GM19238 (cell line): ENCODE measurements around the gene NCKAP1.

Experiments
- DNase-seq: peaks from one replicate; pipeline ENCODE4 v3.0.0; 2011; ENCODE audit warnings: low spot score; ENCODE audit not compliant: insufficient read length

Gene NCKAP1

GRCh38 chr2:182950546-182950945 is 87.7 kb downstream of the NCKAP1 start:
- no peak for DNase-seq

GRCh38 chr2:182949572-182950189 is 88.6 kb downstream of the NCKAP1 start:
- no peak for DNase-seq

DNA sequence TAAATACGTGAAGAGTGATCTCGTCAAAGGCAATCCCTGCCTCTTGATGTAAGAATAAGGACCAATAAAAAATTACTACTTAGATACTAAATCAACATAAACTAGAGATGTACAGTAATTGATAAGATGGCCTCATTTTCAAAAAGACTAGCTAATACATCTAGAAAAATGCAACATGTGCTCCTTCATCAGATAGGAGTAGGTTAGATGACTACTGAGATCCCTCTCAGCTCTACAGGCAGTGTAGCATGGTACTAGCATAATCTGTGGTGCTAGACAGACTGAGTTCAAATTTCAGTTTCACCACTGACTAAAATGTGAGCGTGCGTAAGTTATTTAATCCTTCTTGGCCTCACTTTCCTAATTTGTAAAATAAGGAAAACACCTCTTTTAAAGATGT is 89.2 kb downstream of the NCKAP1 start:
- no peak for DNase-seq

DNA sequence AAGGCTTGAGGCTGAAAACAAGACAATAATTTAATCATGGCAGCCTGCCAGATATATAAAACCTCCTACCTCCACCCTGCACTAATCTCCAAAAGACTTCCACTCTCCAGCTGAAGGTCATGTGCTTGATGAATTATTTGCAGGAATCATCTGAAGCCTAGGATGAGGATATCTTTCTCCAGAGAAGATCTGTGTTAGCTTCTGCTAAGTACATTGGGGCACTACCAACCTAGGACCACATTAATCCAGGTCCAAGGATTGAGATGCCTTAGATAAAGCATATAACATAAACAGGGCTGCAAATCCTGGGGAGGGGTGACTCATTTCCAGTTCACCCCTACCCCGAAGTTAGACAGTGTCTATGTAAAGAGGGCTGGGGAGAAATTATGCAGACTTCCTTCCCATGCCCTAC is 91.3 kb downstream of the NCKAP1 start:
- DNase-seq = no peak

GRCh38 chr2:182943339-182943738 is 94.9 kb downstream of the NCKAP1 start:
- DNase-seq = no peak

DNA sequence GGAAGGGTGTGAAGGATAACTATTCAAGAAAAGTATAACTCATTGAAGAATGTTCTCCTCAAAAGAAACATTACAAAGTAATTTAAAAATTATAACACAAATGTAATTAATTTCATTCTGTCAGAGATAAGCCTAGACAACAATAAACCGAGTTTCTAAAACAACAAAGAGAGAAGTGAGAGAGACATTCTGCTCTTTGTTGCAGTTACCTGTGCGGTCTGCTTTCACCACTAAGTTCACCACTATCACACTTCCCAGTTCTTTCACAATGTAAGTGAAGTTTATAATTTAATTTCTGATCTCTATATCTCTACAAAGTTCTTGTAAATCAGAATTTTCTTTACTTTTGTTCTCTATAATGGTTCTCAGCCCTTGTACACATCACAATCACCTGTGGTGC is 95.5 kb downstream of the NCKAP1 start:
- DNase-seq = no peak

DNA sequence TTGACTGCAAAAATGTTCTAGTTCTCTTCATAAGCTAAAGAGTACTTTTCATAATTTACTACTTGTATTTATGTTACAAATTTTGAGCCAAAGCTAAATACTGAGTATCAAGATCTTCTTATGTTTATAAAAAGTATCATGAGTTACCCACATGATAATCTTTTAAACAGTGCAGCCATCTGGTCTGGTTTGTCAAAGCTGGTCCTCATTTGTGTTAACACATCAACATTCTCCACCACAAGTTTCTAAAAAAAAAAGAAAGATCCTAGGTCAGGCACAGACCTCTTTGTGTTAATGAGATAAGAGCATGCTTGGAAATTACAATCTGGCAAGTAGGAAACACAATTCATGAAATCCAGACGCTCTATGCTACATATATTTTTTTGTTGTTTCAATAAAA is 96.3 kb downstream of the NCKAP1 start:
- DNase-seq = no peak

GRCh38 chr2:182941121-182941722 is 97.0 kb downstream of the NCKAP1 start:
- no peak for DNase-seq

DNA sequence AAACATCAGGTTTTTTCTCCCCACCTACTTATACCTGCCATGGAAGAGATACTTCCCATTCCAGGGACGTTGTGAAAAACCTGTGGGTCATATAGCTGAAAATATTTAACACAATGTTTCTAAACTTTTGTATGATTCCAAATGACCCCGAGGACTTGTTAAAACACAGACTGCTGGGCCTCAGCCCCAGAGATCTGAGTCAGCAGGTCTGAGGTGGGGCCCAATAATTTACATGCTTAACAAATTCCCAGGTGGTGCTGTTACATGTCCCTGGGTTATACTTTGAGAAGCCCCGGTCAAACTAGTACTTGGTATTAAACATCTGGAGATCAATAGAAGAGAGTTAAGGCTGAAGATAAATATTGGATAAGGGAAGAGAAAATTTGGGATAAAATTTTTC is 100.4 kb downstream of the NCKAP1 start:
- no peak for DNase-seq

DNA sequence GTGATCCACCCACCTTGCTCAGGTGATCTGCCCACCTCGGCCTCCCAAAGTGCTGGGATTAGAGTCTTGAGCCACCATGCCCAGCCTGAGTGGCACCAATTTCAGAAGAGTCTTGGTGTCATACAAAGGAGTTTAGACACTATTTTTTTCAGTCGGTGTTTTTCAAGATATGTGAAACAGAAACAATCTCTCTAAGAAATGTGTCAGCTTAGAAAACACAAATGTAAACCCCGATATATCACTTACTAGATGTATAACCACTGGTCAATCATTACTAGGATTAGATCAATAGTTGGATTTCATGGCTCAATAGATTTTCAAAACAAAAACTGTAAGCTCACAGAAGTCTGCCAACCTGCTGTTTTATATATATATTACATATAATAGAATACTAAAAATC is 104.6 kb downstream of the NCKAP1 start:
- no peak for DNase-seq

DNA sequence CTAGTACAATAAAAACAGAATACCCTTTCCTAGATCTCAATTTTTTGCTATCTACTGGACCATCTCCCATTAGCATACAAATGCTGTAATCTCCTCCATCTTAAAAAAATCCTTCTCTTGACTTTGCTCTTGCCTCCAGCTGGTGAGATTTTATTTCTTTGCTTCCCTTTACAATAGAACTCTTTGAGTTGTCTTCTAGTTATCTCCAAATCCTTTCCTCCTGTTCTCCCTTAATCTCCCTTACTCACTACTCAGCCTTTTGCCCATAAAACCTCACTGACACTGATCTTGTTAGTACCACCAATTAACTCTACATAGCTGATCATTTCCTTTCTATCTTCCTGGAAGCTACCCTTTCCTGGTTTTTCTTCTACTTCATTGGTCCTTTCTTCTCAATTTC is 108.3 kb downstream of the NCKAP1 start:
- no peak for DNase-seq

DNA sequence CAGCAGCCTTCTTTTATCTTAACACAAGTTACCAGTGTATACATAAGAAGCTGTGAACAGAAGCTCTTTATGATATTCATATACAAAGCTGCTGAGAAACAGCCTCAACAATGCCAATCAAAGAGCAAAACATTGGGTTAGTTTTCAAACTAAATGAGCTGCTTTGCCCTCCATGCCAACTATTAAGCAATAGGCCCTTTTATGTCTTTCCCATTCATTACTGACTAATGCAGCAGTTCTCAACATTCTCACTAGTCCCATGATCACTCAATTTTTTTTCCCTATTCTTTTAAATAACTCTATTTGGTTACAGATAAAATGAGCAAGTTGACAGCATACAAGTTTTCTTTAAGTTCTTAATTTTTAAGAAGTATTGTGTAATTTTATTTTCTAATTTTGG is 114.0 kb downstream of the NCKAP1 start:
- DNase-seq = no peak

DNA sequence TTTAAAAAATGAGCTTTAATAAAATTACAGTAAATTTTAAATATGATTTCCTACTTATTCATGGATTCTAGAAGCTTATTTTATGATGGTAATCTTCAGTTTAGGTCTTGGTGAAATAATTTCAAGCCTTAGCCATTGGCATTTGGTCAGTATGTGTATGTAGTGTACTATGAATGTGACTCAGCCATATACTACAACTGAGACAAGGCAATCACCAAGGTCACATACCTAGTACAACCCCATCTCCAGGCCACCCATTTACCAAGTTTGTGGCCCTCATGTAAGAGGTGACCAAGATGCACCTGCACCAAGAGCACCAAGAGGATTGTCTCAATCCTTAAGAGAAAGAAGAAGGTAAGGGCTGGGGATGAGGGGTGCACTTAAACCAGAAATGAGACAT is 117.0 kb downstream of the NCKAP1 start:
- no peak for DNase-seq

- DNase-seq = no peak
Observed at GRCh38 chr2:182920631-182921056, 117.6 kb downstream of the NCKAP1 start.

- DNase-seq = no peak
Observed at GRCh38 chr2:182920089-182920488, 118.2 kb downstream of the NCKAP1 start.

DNA sequence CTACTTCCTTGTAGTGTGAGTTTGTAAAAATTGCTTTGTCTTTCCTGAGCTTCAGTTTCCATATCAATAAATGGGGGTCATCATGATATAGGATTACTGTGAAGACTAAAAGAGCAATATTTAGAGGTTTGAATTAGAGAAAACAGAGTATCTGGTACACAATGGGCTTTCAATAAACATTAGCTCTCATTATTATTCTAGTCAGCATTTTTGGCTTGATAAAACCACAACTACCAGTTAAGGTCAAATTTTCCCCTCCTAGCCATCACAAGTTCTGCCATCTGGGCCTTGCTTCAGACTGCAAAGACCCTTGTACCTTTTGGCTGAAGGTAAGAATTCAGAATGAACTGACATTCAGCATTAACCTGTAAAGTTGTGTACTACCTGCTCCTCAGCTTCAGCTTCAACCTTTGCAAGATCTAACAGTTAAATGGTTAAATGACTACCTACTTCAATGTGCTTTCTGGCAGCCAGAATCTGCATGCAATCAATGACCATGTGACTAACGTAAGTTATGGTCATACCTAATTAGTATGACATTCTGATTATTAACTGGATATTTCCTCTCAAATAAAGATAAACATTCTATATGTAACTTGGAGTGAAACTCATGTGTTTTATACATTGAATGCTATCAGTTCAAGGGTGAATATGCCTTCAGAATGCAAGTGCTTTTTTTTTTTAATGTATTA is 119.2 kb downstream of the NCKAP1 start:
- no peak for DNase-seq

DNA sequence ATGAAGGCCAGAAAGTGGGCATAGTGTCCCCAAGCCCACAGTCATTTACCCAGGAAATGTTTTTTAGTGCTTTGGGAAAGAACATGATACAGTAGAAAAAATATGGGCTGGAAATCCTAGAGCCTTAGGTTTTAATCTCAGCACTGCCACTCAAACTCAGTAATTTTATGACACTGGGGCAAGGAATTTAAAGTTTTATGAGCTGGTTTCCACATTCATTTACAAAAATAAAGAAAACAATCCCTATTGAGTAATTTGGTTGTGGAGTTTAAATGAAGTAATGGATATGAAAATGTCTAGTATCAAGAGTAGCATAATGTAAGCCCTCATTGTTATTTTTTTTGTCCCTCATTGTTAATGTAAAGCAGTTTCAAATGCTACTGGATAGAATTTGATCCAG is 120.3 kb downstream of the NCKAP1 start:
- no peak for DNase-seq

DNA sequence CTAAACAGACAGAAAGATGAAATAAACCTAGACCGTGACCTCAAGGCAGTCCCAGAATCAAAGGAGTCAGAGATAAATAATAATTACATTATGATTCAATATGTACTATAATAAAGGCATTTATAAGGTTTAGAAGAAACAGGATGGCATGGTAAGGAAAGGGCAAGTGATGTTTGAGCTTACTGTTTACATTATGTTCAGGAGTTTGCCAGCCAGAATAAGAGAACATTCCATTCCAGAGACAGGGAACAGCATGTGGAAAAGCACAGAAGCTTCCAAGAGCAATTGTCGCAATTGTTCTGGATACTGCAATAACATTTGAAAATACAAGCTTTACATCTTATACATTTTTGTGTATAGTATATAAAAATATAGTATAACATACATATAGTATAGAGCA is 121.8 kb downstream of the NCKAP1 start:
- DNase-seq = no peak

- DNase-seq = no peak
Observed at GRCh38 chr2:182915369-182916326, 122.6 kb downstream of the NCKAP1 start.

DNA sequence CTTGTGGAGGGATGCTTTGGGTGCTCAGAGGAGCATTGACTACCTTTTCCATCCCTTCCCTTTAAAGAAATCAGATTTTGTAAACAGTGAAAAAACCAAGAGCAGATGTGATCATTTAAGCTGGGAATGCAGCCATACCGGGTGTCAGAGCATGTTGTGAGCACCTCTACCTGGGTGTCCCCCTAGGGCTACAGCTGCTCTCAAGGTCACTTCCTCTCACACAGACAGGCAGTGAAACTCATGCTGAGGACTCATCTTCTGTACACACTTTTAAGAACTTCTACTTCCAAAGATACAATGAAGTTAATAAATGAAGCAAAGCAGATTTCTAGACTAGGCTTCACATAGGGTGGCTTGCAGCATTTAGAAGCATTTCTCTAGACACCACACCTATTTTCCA is 123.4 kb downstream of the NCKAP1 start:
- DNase-seq = no peak

- DNase-seq = no peak
Observed at GRCh38 chr2:182913064-182913463, 125.2 kb downstream of the NCKAP1 start.

DNA sequence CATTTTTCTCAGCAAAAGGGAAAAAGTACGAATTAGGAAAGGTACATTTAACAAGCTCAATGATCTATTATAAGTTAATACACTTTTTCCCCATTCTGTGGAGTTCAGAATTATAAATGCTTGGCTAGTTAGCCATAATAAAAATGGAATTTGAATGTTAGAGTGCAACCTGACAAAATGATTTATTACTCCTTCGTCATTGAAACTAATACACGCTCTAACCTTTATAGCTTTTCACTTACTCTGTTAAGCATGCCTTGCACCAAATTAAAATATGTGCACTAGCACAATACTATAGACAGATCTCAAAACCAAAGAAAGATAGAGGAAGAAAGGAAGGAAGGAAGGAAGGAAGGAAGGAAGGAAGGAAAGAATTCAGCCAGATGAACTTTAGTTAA is 125.7 kb downstream of the NCKAP1 start:
- DNase-seq = no peak
